ENCODE data around the gene CACNA1D. TPM values are rescaled to one million over a fixed set of nuclear protein-coding genes. Genes with fewer than 3 reads are reported as not detected.

Gene CACNA1D
- total and polyA plus RNA-seq, 8 donors = 5.3 to 22.8 (median 11.6) TPM

DNA sequence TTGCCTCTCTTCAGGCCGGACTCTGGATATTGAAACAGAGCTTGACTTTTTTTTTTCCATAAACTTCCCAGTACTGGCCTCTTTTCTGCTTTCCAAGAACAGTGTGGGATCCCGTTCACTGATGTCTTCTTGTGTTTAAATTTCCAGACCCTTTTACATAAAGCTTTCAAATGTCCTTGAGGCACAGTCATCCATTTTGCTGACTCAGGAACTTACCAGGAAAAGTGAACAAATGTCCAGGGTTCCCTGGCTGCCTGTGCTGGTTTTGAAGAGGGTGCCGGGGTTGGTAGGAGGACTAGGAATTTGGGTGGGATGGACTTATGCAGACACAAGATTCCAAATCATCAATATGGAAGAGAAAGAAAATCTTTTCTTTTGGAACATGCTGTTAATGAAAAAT lies 283.7 kb downstream of the CACNA1D start:
- FAIRE-seq = no peak
- WGBS, 2 donors = 87 to 97% methylated on average over 3 of the region's 3 CpGs

GRCh38 chr3:53780171-53780570 lies 285.8 kb downstream of the CACNA1D start:
- WGBS, 2 donors = 87 to 97% methylated on average over 4 of the region's 4 CpGs
- Histone ChIP-seq H3K4me3 (no peak overlapping the region), H3K27ac (no peak overlapping the region), H3K4me1 (no peaks in the 10 kb centered on the region), H3K36me3 (no peaks in the 10 kb centered on the region), H3K9me3 (no peaks in the 10 kb centered on the region), H3K27me3 (no peaks in the 10 kb centered on the region)
- intact Hi-C loops (cut with DNase I) = no loop called here
- FAIRE-seq (no peak), DNase-seq (no peak), ATAC-seq (no peak)
- no peak for TF ChIP-seq CTCF (IDR thresholded peaks at IDR 0.05)

More for the DNA sequence above, 283.7 kb downstream of the CACNA1D start:
- TF ChIP-seq CTCF (IDR thresholded peaks at IDR 0.05) = no peak
- Histone ChIP-seq H3K4me1 (peaks cover 0 to 6% (median 0%) of the 10 kb centered on the region in 3 donors), H3K4me3 (no peak overlapping the region), H3K27me3 (no peaks in the 10 kb centered on the region), H3K27ac (no peak overlapping the region), H3K9me3 (no peaks in the 10 kb centered on the region), H3K36me3 (no peaks in the 10 kb centered on the region)
- intact Hi-C loops (cut with DNase I) = no loop called here
- no peak for ATAC-seq
- DNase-seq = no peak

- DNase-seq (no peak), ATAC-seq (no peak), FAIRE-seq (no peak)
- intact Hi-C loops (cut with DNase I) = no loop called here
- Histone ChIP-seq H3K4me3 (no peak overlapping the region), H3K9me3 (no peaks in the 10 kb centered on the region), H3K4me1 (no peaks in the 10 kb centered on the region), H3K27ac (no peak overlapping the region), H3K27me3 (no peaks in the 10 kb centered on the region), H3K36me3 (no peaks in the 10 kb centered on the region)
- TF ChIP-seq CTCF (IDR thresholded peaks at IDR 0.05) = no peak
- 85 to 92% methylated on average over 2 of the region's 2 CpGs for WGBS, 2 donors
These were observed 286.4 kb downstream of the CACNA1D start for GRCh38 chr3:53780806-53781205.

DNA sequence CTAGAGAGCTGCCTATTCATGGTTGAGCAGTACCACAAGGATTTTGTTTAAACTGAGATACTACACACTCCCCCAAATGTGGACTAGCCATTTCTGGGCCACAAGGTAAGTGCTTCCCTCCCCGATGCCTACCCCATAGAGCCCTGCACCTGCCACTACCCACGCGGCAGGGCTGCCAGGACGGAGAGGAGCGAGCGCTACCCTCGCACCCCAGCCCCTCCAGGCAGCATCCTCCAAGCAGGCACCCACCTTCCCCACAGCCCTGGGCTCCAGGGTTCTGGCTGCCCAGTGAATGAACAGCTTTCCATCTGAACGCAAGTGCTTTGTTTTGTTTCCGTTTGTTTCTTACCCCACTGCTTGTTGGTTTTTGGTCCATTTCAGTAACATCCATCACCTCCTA lies 292.6 kb downstream of the CACNA1D start:
- intact Hi-C loops (cut with DNase I) = no loop called here
- DNase-seq = no peak

DNA sequence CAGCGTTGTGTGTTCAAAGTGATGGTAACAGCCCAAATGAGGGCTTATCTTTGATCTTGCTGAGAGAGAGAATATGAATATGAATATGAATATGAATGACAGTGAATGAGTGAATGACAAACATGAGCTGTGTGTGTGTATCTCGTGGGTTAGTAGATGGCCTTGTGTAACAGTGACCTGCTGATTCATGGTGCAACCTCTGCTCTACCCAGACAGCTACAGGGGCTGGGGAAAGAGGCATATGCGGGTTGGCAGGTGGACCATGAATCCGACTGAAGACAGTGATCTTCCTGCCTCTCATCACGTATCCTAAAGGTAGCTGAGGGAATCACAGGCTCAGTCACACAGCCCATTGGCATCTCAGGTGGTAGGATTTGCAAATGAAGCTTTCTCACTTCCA lies 293.6 kb downstream of the CACNA1D start:
- H3K27me3 ChIP-seq = no peaks in the 10 kb centered on the region
- H3K36me3 ChIP-seq = no peaks in the 10 kb centered on the region
- no peak overlapping the region for H3K27ac ChIP-seq
- no peak for ATAC-seq
- no peak overlapping the region for H3K4me3 ChIP-seq
- intact Hi-C loops (cut with DNase I) = no loop called here
- no peaks in the 10 kb centered on the region for H3K4me1 ChIP-seq
- no peak for DNase-seq
- no peaks in the 10 kb centered on the region for H3K9me3 ChIP-seq
- TF ChIP-seq CTCF (IDR thresholded peaks at IDR 0.05) = no peak
- FAIRE-seq = no peak
- WGBS, 2 donors = 66 to 68% methylated on average over 5 of the region's 5 CpGs

More for the DNA sequence above, 292.6 kb downstream of the CACNA1D start:
- ATAC-seq = no peak
- no peaks in the 10 kb centered on the region for H3K9me3 ChIP-seq
- H3K4me3 ChIP-seq = no peak overlapping the region
- H3K27me3 ChIP-seq = no peaks in the 10 kb centered on the region
- FAIRE-seq = no peak
- no peaks in the 10 kb centered on the region for H3K4me1 ChIP-seq
- WGBS, 2 donors = 80 to 91% methylated on average over 9 of the region's 9 CpGs
- H3K36me3 ChIP-seq = no peaks in the 10 kb centered on the region
- H3K27ac ChIP-seq = no peak overlapping the region
- no peak for TF ChIP-seq CTCF (IDR thresholded peaks at IDR 0.05)
